Stimulated activated CD8-positive, alpha-beta memory T cell treated with anti-CD3 and anti-CD28 coated beads, Interleukin-4, amount 100 ng/mL, for 4 hours (primary cell): Measurements from ENCODE around the gene ARHGEF10L.

Experiments used
- DNase-seq, 2 donors: peaks; one replicate each; pipeline ENCODE4 v3.0.0-alpha.2; 2020; ENCODE audit warnings: low read depth in 2 of 2, low spot score in 1 of 2

ARHGEF10L gene

GRCh38 chr1:17653728-17654351 is 114.3 kb downstream of the ARHGEF10L start:
- DNase-seq = no peak

- no peak for DNase-seq
These were observed 115.0 kb downstream of the ARHGEF10L start for GRCh38 chr1:17654519-17654918.

GRCh38 chr1:17655169-17655568 is 115.7 kb downstream of the ARHGEF10L start:
- DNase-seq = no peak

GRCh38 chr1:17655922-17656321 is 116.4 kb downstream of the ARHGEF10L start:
- no peak for DNase-seq

- DNase-seq = no peak
These were observed 117.9 kb downstream of the ARHGEF10L start for GRCh38 chr1:17657436-17657835.

- DNase-seq = no peak
These were observed 119.3 kb downstream of the ARHGEF10L start for GRCh38 chr1:17658837-17659236.

GRCh38 chr1:17661546-17662157 is 122.2 kb downstream of the ARHGEF10L start:
- no peak for DNase-seq

- DNase-seq = no peak
These were observed 122.8 kb downstream of the ARHGEF10L start for GRCh38 chr1:17662296-17662695.

GRCh38 chr1:17662786-17663185 is 123.3 kb downstream of the ARHGEF10L start:
- no peak for DNase-seq

GRCh38 chr1:17663646-17664045 is 124.1 kb downstream of the ARHGEF10L start:
- DNase-seq = no peak

- DNase-seq = no peak
These were observed 124.8 kb downstream of the ARHGEF10L start for GRCh38 chr1:17664322-17664721.

- no peak for DNase-seq
These were observed 125.6 kb downstream of the ARHGEF10L start for GRCh38 chr1:17665054-17665453.

- no peak for DNase-seq
These were observed 126.6 kb downstream of the ARHGEF10L start for GRCh38 chr1:17665950-17666720.

GRCh38 chr1:17667641-17668040 is 128.1 kb downstream of the ARHGEF10L start:
- DNase-seq = no peak

GRCh38 chr1:17668195-17668594 is 128.7 kb downstream of the ARHGEF10L start:
- DNase-seq = no peak

- no peak for DNase-seq
These were observed 129.2 kb downstream of the ARHGEF10L start for GRCh38 chr1:17668624-17669175.

- no peak for DNase-seq
These were observed 129.8 kb downstream of the ARHGEF10L start for GRCh38 chr1:17669305-17669704.

GRCh38 chr1:17669866-17670451 is 130.5 kb downstream of the ARHGEF10L start:
- DNase-seq = no peak

GRCh38 chr1:17670587-17671313 is 131.3 kb downstream of the ARHGEF10L start:
- no peak for DNase-seq

- DNase-seq = no peak
These were observed 131.8 kb downstream of the ARHGEF10L start for GRCh38 chr1:17671314-17671705.

GRCh38 chr1:17671741-17672140 is 132.2 kb downstream of the ARHGEF10L start:
- no peak for DNase-seq
